Stimulated activated CD8-positive, alpha-beta memory T cell treated with anti-CD3 and anti-CD28 coated beads, Interleukin-7, amount 100 ng/mL, for 24 hours (primary cell): ENCODE measurements around the gene ZNF19.
"Not testable (repeated sequence)": the region's sequence is repeated elsewhere in the genome, so short reads cannot be mapped to it uniquely, and the experiment has no call there.

Source experiments
- DNase-seq: peaks from one replicate; pipeline ENCODE4 v3.0.0-alpha.2; 2020; ENCODE audit warnings: low read depth

The ZNF19 gene

GRCh38 chr16:71489122-71489521 is at the start of gene ZNF19:
Gene ZNF19 (minus strand): TSS chr16:71489324. CDS start chr16:71482114, 7,210 bp downstream.
- no peak for DNase-seq

GRCh38 chr16:71537643-71538042 is 48.5 kb upstream of the ZNF19 start:
- DNase-seq: no peak

DNA sequence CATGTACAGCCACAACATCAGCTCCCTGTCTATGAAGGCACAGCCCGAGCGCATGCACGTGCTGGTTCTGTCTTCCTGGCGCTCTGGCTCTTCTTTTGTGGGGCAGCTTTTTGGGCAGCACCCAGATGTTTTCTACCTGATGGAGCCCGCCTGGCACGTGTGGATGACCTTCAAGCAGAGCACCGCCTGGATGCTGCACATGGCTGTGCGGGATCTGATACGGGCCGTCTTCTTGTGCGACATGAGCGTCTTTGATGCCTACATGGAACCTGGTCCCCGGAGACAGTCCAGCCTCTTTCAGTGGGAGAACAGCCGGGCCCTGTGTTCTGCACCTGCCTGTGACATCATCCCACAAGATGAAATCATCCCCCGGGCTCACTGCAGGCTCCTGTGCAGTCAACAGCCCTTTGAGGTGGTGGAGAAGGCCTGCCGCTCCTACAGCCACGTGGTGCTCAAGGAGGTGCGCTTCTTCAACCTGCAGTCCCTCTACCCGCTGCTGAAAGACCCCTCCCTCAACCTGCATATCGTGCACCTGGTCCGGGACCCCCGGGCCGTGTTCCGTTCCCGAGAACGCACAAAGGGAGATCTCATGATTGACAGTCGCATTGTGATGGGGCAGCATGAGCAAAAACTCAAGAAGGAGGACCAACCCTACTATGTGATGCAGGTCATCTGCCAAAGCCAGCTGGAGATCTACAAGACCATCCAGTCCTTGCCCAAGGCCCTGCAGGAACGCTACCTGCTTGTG is 47.8 kb upstream of the ZNF19 start:
- DNase-seq: no peak

- DNase-seq: no peak
These were observed 43.2 kb upstream of the ZNF19 start for GRCh38 chr16:71532366-71532765.

DNA sequence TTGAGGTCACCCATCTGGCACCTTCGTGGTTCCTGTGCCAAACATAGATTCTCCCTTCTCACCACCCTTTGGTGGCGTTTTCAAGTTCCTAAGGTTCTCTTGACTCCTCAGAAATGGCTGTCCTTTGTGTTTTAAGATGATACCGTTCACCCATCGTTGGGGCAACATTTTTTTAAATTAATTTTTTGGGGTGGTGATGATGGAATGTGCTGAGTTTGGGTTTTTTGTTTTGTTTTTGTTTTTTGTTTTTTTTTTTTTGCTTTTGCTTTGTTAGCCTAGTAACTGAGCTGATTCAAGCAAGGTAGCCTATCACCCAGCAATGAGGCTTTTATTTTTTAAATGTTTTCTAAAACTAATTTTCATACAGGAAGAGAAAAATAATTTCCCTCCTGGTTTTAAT is 39.7 kb upstream of the ZNF19 start:
- DNase-seq: no peak

DNA sequence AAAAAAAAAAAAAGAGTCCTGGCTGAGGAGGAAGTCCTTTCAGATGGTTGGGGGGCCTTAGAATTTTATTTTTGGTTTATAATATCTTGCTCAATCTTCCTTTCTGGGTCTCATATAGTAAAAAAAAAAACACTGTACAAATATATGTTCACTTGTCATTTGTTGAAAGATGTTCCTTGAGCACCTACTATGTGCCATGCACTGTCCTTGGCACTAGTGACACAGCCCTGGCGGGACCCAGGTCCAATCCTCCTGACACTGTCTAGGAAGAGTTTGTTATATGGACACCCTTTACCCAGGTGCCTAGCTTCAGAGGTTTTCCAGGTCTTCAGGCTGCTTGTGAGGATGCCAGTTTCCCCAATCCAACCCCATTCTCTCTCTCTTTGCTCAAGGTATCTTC is 39.1 kb upstream of the ZNF19 start:
- no peak for DNase-seq

- DNase-seq: no peak
These were observed 37.0 kb upstream of the ZNF19 start, which contains the start of gene CHST4 for GRCh38 chr16:71526111-71526631. Gene CHST4 (plus strand): TSS chr16:71526426. CDS start chr16:71536678, 10,252 bp downstream.

GRCh38 chr16:71524566-71525553 is 35.7 kb upstream of the ZNF19 start:
- no peak for DNase-seq

- no peak for DNase-seq
These were observed 31.4 kb upstream of the ZNF19 start for GRCh38 chr16:71520550-71520949.

- DNase-seq: no peak
These were observed 25.9 kb upstream of the ZNF19 start for GRCh38 chr16:71515026-71515425.

- no peak for DNase-seq
These were observed 25.4 kb upstream of the ZNF19 start for GRCh38 chr16:71514476-71514875.

- DNase-seq: no peak
These were observed 24.2 kb upstream of the ZNF19 start for GRCh38 chr16:71513302-71513701.

DNA sequence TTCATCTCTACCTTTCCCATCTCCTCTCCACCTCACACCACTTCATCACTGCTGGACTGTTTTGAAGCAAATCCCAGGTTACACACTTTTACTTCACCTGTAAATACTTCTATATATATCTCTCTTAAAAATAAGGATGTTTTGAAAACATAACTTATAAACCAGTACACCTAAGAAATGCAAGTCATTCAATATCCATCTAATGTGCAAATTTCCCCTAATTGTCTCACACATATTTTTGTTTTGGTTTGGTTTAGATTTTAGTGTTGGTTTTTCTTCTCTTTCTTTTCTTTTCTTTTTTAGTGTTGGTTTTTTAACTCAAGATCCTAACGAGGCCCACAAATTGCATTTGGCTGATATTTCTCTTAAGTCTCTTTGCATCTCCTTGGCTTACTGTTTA is 17.9 kb upstream of the ZNF19 start:
- DNase-seq: no peak

GRCh38 chr16:71504901-71505300 is 15.8 kb upstream of the ZNF19 start:
- no peak for DNase-seq

DNA sequence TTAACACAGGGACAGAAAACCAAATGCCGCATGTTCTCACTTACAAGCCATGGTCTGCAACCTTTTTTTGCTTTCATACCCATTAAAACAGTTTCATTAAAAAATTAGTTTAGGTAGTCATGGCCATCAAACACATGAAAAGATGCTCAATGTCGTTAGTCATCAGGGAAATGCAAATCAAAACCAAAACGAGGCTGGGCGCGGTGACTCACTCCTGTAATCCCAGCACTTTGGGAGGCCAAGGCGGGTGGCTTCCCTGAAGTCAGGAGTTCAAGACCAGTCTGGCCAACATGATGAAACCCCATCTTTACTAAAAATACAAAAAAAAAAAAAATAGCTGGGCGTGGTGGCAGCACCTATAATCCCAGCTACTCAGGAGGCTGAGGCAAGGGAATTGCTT is 14.9 kb upstream of the ZNF19 start:
- not testable (repeated sequence) for DNase-seq

GRCh38 chr16:71501547-71501946 is 12.4 kb upstream of the ZNF19 start:
- DNase-seq: no peak

GRCh38 chr16:71500964-71501363 is 11.8 kb upstream of the ZNF19 start:
- DNase-seq: no peak

- DNase-seq: no peak
These were observed 10.7 kb upstream of the ZNF19 start for GRCh38 chr16:71499775-71500364.

DNA sequence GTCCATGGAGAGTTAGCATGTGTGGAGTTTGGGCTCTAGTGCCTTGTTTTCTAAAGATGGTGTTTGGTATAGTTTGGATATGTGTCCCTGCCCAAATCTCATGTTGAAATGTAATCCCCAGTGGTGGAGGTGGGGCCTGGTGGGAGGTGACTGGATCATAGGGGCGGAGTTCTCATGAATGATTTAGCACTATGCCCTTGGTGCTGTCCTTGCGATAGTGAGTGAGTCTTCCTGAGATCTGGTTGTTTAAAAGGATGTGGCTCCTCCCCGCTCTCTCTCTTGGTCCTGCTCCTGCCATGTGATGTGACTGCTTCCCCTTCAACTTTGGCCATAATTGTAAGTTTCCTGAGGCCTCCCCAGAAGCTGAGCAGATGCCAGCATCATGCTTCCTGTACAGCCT is 8.9 kb upstream of the ZNF19 start:
- DNase-seq: no peak

DNA sequence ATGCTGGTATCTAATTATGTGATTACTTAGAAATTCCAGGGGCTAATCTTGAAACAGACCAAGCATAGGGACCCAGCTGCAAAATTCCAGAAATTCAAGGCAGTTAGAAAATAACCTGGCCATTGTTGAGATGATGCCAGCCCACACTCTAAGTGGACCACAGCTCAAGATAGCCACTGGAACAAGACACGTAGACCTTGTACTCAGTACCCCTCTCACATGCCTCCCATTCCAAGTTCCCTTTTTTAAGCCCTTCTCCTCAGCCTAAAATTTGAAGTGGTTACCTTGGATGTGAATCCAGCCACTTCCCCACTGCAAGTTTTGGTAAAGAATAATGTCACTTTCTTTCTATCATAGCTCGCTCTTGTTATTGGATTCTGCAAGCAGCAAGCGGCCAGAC is 4.1 kb upstream of the ZNF19 start:
- DNase-seq: no peak

DNA sequence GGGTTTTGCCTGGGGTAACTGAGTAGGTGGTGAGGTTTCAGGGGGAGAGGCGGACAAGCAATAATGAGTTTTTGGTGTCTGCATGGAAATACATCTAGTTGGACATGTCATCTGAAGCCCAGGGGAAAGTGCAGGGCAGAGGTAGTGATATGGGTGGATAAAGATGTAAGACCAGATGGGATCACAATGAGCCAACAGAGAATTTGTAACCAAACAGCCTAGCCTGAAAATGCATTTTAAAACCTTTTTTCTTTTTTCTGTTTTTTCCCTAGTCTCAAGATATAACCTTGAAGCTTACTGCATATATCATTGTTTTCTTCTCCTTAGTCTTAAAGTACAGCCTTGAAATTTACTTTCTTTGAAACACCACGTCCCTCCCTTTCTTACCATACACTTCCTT is 3.7 kb upstream of the ZNF19 start:
- no peak for DNase-seq

DNA sequence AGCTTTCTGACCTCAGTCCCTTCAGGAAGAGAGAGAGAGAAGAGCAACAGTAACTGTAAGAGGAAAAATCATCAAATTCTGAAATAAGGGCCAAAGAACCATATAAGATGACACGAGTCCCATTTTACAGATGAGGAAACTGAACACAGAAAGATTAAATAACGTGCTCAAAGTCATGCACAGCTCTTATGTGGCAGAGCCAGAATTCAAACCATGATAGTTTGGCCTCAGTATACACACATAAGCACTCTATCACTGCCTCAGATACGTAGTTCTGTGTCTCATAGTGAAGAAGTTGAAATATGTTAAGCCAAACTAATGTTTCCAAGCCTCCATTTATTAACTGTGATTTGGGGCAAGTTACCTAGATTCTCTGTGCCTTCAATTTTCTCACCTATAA is 1.9 kb upstream of the ZNF19 start:
- no peak for DNase-seq
